Inflammatory macrophage treated with lipopolysaccharide for 4 hours (primary cell): ENCODE results near the gene MARS1.
"Not testable (repeated sequence)": the region's sequence is repeated elsewhere in the genome, so short reads cannot be mapped to it uniquely, and the experiment has no call there.

ENCODE experiments used
- DNase-seq: peaks from one replicate; pipeline ENCODE4 v3.0.0-alpha.2; 2020

The MARS1 gene

DNA sequence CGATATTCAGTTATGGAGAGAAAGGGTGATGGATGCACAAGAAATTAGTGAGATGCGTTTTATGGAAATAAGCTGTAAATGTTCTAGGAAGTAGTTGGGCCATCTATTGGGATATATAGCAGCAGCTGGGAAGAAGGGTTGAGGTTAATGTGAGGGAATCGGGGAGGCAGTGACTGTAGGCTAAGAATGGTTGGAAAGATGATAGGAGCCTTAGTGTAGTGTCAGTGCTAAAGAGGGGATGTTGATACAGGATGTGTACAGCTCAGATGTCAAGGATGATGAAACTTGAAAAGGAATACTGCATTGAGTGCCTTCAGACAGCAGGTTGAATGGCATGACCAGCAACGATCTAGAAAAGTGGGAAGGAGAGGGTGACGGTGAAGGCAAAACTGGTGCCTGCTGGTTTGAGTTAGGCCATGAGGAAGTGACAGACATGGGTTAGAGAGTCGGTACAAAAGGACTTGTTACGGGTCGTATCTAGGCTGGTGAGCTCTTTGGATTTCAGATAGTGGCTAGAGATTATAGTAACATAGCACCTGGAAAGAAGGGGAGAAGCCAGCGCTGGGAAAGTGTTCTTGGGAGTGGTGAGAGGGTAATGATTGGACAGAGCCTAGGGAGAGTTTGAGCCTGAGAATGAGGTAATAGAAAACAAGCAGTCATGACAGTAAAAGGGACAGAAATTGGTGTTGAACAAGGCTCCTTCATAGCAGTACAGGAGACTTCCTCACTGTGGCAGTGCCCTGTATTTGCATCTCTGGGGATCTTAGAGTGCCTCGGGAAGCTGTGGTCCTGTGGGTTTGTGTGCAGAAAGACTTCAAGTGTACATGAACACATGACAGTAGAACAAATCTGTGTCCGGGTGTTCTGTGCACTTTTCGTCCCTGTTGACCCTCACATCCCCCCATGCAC is 9.6 kb downstream of the MARS1 start:
- DNase-seq = no peak

DNA sequence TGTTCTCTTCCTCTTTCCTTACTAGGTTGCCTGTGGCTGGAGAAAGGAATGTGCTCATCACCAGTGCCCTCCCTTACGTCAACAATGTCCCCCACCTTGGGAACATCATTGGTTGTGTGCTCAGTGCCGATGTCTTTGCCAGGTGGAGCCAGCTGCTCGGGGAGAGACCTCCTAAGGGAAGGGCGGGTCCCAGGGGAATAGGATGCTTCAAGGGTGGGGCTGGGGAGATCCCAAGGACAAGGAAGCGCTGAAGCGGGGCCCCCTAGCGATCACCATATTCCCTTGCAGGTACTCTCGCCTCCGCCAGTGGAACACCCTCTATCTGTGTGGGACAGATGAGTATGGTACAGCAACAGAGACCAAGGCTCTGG is 10.2 kb downstream of the MARS1 start:
- DNase-seq = no peak

DNA sequence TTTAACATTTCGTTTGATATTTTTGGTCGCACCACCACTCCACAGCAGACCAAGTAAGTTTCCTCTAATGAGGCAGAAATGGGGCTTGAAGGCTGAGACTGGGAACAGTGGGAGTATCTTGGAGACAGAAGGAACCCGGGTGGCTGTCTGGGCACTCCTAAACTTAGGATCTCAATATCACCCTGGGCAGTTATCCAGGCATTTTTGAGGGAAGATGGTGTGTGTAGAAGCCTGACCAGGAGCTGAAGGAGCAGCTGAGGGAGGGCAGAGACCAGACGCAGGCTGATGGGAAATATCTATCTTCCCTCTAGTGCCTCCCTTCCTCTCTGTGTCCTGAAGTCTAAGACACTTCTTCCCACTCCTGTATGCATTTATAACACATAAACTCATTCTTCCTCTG is 10.7 kb downstream of the MARS1 start:
- DNase-seq = no peak

DNA sequence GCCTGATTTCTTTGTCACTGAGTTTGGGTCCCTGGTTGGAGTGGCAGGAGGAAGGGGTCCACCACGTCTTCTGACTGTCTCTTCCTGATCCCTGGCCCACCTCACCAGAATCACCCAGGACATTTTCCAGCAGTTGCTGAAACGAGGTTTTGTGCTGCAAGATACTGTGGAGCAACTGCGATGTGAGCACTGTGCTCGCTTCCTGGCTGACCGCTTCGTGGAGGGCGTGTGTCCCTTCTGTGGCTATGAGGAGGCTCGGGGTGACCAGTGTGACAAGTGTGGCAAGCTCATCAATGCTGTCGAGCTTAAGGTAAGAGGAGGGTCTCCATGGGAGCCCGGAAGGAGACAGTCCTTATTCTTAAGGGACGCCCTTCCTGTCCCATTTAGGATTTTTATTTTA is 12.3 kb downstream of the MARS1 start:
- DNase-seq = no peak

DNA sequence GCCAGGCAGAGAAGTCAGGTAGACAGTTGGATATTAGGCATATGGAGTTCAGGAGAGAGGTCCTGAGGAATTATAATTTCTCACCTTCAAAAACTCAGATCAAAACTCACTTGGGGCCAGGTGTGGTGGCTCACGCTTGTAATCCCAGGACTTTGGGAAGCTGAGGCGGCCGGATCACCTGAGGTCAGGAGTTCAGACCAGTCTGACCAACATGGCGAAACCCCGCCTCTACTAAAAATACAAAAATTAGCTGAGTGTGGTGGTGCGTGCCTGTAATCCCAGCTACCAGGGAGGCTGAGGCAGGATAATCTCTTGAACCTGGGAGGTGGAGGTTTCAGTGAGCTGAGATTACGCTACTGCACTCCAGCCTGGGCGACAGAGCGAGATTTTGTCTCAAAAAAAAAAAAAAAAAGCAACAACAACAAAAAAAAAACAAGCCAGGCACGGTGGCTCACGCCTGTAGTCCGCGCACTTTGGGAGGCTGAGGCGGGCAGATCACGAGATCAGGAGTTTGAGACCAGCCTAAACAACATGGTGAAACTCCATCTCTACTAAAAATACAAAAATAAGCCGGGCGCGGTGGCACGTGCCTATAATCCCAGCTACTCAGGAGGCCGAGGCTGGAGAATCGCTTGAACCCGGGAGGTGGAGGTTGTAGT is 14.6 kb downstream of the MARS1 start:
- DNase-seq = not testable (repeated sequence)

DNA sequence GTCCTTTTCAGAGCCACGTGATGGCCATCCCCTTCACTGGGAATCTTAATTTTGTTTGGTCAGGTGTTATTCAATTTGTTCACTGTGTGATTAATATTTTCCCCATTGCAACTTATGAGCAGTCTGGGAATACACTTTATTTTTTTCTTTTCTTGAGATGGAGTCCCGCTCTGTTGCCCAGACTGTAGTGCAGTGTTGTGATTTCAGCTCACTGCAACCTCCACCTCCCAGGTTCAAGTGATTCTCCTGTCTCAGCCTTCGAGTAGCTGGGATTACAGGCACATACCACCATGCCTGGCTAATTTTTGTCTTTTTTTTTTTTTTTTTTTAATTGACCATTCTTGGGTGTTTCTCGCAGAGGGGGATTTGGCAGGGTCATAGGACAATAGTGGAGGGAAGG is 18.7 kb downstream of the MARS1 start:
- DNase-seq = not testable (repeated sequence)

DNA sequence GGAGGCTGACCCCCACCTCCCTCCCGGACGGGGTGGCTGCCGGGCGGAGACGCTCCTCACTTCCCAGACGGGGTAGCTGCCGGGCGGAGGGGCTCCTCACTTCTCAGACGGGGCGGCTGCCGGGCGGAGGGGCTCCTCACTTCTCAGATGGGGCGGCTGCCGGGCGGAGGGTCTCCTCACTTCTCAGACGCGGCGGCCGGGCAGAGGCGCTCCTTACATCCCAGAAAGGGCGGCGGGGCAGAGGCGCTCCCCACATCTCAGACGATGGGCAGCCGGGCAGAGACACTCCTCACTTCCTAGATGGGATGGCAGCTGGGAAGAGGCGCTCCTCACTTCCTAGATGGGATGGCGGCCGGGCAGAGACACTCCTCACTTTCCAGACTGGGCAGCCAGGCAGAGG is 19.9 kb downstream of the MARS1 start:
- DNase-seq = not testable (repeated sequence)

DNA sequence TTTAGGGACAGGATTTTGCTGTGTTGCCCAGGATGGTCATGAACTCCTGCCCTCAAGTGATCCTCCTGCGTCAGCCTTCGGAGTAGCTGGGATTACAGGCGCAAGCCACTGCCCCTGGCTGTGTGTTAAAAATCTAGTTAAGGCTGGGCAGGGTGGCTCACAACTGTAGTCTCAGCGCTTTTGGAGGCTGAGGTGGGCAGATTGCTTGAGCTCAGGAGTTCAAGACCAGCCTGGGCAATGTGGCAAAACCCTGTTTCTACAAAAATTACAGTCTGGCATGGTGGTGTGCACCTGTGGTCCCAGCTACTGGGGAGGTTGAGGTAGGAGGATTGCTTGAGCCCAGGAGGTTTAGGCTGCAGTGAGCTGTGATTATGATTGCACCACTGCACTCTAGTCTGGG is 23.3 kb downstream of the MARS1 start:
- DNase-seq = no peak

DNA sequence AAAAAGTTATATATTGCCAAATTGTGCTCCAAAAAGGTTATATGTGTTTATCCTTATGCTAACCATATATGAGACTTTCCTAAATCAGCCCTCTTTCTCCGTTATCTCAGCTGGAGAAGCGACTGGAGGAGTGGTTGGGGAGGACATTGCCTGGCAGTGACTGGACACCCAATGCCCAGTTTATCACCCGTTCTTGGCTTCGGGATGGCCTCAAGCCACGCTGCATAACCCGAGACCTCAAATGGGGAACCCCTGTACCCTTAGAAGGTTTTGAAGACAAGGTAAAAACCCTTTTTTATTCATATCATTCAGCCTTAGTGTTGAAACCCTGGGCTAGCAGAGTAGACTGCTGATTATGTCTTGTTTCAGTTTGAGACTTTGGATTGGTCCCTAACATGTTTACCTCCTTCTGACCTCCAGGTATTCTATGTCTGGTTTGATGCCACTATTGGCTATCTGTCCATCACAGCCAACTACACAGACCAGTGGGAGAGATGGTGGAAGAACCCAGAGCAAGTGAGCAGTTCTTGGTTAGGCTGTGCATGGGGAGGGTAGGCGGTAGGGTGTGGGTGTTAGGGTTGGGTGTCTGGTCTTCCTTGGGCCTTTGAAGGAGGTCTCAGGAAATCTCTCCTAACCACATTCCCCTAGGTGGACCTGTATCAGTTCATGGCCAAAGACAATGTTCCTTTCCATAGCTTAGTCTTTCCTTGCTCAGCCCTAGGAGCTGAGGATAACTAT is 23.9 kb downstream of the MARS1 start:
- DNase-seq = no peak

DNA sequence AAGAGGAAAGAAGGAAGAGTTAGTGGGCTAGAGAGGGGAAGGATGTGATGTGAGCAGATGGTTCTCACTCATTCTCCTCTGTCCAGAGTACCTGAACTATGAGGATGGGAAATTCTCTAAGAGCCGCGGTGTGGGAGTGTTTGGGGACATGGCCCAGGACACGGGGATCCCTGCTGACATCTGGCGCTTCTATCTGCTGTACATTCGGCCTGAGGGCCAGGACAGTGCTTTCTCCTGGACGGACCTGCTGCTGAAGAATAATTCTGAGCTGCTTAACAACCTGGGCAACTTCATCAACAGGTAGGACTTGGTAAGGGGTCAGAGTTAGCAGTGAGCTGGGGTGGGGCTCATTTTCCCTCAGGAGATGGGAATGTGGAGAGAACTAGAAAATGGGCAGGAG is 24.8 kb downstream of the MARS1 start:
- no peak for DNase-seq

DNA sequence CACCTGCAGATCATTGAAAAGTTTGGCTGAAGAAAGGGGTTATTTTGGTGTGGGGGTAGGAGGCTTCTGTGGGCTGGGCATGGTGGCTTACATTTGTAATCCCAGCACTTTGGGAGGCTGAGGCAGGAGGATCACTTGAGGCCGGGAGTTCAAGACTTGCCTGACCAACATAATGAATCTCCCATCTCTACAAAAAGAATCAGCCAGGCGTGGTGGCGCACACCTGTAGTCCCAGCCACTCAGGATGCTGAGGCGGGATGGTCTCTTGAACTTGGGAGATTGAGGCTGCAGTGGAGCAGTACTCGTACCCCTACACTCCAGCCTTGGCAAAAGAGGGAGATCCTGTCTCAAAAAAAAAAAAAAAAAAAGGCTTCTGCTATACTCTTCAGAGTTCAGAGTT is 25.4 kb downstream of the MARS1 start:
- no peak for DNase-seq

DNA sequence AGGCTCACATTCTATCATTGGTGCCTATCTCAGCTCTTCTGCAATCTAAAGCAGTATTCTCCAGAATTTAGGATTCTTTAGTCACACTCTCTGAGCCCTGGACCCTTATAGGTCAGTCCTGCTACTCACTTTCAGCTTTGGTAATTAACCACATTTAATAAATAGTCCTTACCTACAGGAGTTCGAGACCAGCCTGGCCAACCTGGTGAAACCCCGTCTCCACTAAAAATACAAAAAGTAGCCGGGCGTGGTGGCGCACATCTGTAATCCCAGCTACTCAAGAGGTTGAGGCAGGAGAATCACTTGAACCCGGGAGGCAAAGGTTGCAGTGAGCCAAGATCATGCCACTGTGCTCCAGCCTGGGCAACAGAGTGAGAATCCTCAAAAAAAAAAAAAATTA is 25.8 kb downstream of the MARS1 start:
- DNase-seq = not testable (repeated sequence)

DNA sequence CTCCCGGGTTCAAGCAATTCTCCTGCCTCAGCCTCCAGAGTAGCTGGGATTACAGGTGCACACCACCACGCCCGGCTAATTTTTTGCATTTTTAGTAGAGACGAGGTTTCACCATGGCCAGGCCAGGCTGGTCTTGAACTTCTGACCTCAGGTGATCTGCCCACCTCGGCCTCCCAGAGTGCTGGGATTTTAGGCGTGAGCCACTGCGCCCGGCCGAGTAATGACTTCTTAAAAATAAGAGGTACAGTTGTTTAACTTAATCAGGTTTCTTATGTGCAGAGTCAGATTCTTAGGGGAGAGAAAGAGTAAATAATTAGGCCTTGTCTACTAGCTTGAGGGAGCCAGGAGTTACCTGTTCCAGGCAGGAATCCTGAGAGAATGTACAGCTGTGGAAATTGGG is 26.4 kb downstream of the MARS1 start:
- not testable (repeated sequence) for DNase-seq

DNA sequence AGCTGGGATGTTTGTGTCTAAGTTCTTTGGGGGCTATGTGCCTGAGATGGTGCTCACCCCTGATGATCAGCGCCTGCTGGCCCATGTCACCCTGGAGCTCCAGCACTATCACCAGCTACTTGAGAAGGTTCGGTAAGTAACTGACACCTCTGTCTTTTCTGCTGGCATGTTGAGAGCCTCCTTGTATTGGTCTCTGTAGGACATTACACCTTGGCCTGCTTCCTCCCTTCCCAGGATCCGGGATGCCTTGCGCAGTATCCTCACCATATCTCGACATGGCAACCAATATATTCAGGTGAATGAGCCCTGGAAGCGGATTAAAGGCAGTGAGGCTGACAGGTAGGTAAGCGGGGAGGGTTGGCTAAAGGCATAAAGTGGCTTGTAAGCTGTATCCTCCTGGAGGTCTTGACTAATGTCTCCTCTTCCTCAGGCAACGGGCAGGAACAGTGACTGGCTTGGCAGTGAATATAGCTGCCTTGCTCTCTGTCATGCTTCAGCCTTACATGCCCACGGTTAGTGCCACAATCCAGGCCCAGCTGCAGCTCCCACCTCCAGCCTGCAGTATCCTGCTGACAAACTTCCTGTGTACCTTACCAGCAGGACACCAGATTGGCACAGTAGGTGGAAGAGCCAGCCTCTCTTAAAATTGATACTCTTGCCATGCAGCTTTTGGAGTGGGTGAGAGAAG is 27.0 kb downstream of the MARS1 start:
- no peak for DNase-seq

DNA sequence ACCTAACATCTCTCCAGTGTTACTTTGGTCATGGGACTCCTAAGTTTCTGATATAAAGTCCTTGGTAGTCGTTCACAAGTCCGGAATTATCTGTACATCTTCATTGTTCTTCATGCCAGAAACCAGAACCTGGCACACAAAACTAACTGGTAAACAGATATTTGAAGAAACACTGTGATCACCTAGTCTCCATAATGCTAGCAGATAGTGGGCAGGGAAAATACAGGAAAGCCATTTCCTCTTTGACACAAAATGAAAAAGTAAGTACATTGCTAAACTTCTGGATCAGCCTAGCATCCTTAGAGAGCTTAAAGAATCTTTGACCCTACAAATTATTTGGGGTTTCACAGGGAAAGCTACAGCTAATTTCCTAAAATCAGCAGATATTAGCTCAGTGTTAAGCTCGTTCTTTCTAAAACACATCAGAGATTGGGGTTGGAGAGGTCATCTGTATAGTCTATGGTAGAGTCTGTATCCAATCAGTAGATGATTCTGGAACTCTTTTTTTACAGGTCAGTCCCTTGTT is 27.6 kb downstream of the MARS1 start:
- no peak for DNase-seq

DNA sequence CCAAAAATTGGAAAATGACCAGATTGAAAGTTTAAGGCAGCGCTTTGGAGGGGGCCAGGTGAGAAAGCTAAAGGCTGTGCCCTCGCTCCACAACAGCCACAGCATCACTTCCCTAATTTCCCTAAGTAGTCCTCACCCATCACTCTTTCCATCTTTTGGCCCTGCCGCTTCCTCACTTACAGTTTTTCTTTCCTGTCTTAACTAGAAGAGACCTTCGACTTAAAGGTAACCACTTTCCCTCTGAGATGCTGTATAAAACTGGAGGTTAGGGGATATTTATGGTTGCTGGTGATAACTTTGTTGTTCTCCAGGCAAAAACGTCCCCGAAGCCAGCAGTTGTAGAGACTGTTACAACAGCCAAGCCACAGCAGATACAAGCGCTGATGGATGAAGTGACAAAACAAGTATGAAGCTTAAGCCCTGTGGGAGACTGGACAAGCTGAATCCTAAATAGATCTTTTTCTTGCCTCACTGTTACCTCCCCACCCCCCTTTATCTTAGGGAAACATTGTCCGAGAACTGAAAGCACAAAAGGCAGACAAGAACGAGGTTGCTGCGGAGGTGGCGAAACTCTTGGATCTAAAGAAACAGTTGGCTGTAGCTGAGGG is 28.2 kb downstream of the MARS1 start:
- no peak for DNase-seq

DNA sequence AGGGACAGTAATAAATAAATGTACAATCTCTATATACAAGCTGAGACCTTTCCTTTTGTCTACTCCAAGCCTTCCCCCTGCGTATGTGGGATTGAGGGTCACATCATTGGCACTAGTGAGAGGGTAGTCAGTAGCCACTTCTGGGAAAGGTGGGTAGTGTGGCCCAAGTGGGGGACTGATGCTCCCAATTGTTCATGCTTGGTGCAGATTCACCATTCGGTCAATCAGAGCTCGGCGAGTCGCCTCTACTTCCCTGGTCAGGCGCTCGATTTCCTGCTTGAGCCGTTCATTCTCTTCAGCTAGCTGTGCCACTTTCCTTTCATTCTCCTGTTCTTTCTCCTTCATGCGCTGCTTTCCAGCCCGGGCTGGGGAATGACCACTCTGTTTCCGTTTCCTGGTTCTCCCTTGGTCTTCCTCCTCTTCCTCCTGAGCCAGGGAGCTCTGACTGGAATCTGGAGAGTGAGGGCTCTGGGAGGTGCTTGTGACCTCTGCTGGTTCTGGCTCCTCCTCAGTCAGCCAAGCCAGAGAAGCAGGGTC is 28.8 kb downstream of the MARS1 start:
- DNase-seq = no peak

DNA sequence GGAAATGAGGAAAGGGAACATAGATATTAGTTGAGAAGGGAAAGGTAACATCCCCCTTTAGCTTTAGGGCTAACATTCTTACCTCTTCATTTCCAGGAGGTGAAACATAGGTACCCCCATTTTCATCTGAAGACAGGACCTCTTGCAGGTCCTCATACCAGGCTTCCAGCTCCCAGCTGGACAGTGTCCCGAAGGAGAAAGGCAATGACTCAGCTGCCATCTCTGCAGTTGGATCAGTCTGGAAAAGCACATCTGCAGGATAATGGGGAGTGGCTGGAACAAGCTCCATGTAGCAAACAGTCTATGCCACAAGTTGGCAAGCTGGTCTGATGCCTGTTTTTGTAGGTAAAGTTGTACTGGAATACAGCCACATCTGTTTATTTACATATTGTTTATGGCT is 29.3 kb downstream of the MARS1 start:
- no peak for DNase-seq

DNA sequence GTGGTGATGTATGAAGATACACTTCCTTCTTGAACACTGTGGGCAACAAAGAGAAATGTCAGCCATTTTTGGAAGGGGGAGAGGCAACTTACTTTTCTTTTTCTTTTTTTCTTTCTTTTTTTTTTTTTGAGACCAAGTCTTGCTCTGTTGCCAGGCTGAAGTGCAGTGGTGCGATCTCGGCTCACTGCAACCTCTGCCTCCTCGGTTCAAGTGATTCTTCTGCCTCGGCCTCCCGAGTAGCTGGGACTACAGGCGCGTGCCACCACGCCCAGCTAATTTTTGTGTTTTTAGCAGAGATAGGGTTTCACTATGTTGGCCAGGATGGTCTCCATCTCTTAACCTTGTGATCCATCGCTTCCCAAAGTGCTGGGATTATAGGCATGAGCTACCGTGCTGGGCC is 29.9 kb downstream of the MARS1 start:
- not testable (repeated sequence) for DNase-seq

DNA sequence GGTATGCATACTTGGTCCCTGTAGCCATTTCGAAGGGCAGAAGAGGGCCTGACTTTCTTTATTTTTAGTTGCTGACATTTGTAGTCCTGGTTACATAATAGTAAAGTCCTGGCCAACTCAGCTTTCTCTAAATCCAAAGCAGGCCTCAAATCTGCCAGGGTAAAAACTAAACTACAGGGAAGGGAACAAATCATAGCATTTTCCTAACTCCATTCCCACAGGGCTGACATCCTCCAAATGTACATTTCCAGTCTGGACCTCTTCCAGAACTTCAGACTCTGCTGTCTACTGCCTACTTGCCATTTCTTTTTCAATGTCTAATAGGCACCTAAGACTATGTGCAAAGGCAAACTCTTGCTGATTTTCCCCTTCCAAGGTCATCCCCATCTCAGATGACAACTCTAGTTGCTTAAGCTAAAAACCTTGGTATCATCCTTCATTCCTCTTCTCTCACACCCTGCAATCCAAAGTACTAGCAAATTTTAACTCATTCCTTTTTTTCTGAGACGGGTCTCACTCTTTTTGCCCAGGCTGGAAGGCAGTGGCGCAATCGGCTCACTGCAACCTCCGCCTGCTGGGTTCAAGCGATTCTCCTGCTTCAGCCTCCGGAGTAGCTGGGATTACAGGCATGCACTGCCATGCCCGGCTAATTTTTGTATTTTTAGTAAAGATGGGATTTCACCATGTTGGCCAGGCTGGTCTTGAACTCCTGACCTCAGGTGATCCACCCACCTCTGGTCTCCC is 30.5 kb downstream of the MARS1 start:
- no peak for DNase-seq
